Keratinocyte (primary cell): ENCODE results near the gene LRRC75B.

Experiments used
- CTCF ChIP-seq, 3 experiments: IDR thresholded peaks in 1 of 3; conservative IDR thresholded peaks in 1 of 3; optimal IDR thresholded peaks in 1 of 3; 2 replicates in 2 of 3; 3 replicates in 1 of 3; pipeline versions ENCODE3 to v1.5.1; 2011; ENCODE audit warnings: low read length in 3 of 3, mild to moderate bottlenecking in 3 of 3, moderate library complexity in 2 of 3, control low read depth in 1 of 3, inconsistent platforms in 1 of 3; ENCODE audit not compliant: insufficient read depth in 2 of 3; ENCODE audit errors: extremely low read depth in 1 of 3
- EZH2 ChIP-seq: IDR thresholded peaks from one replicate; pipeline ENCODE4 v1.6.1; 2012; ENCODE audit warnings: inconsistent platforms, mild to moderate bottlenecking, low read length, moderate library complexity

- TF ChIP-seq CTCF (optimal IDR thresholded peaks at IDR 0.05 in 1 of 3, IDR thresholded peaks at IDR 0.05 in 1 of 3, conservative IDR thresholded peaks at IDR 0.05 in 1 of 3; ENCODE audit: extremely low read depth in 1 of 3, insufficient read depth in 2 of 3, low read length in 3 of 3) (no peak), EZH2 (no peak)
Observed at GRCh38 chr22:24593836-24594568, 1.1 kb upstream of the LRRC75B start.
